GM23338 (cell line): ENCODE measurements around the gene PPP1R27. TPM values are rescaled to one million over a fixed set of nuclear protein-coding genes. Genes with fewer than 3 reads are reported as not detected.

Experiments
- ATAC-seq: fragments of 200-7000 bp; cut with Tn5 transposase; 3 replicates; pipeline ENCODE4 v1.9.1; 2020
- DNase-seq: peaks from one replicate; pipeline ENCODE4 v3.0.0-alpha.2; 2015; ENCODE audit warnings: low spot score
- H2AFZ ChIP-seq: fragments of 200-600 bp; sonication (generic); 2 replicates; pipeline ENCODE4 v1.8.0; 2016; ENCODE audit warnings: antibody characterized with exemption, mild to moderate bottlenecking, moderate library complexity
- H3F3A ChIP-seq: fragments of 200-600 bp; sonication (generic); replicated peaks from 2 replicates; pipeline ENCODE4 v1.8.0; 2017; ENCODE audit warnings: antibody characterized with exemption, mixed run types, low read depth
- H3K27ac ChIP-seq: fragments of 200-600 bp; sonication (generic); 2 replicates; pipeline ENCODE4 v1.6.1; 2016; ENCODE audit warnings: low read depth
- H3K27me3 ChIP-seq: fragments of 200-600 bp; sonication (generic); 2 replicates; pipeline ENCODE4 v1.8.0; 2016; ENCODE audit warnings: mild to moderate bottlenecking, mixed run types, moderate library complexity; ENCODE audit not compliant: insufficient read depth
- H3K36me3 ChIP-seq: fragments of 200-600 bp; sonication (generic); 2 replicates; pipeline ENCODE4 v1.8.0; 2016; ENCODE audit warnings: mild to moderate bottlenecking; ENCODE audit not compliant: insufficient read depth
- H3K4me1 ChIP-seq: fragments of 200-600 bp; sonication (generic); 2 replicates; pipeline ENCODE4 v1.8.0; 2016; ENCODE audit warnings: mild to moderate bottlenecking, moderate library complexity; ENCODE audit not compliant: insufficient read depth
- H3K4me2 ChIP-seq: fragments of 200-600 bp; sonication (generic); 2 replicates; pipeline ENCODE4 v1.7.1; 2017; ENCODE audit warnings: mixed run types
- H3K4me3 ChIP-seq: fragments of 200-600 bp; sonication (generic); 2 replicates; pipeline ENCODE4 v1.6.1; 2016; ENCODE audit warnings: mixed run types
- H3K79me2 ChIP-seq: fragments of 200-600 bp; sonication (generic); replicated peaks from 2 replicates; pipeline ENCODE4 v1.8.0; 2017; ENCODE audit warnings: mild to moderate bottlenecking; ENCODE audit not compliant: insufficient read depth
- H3K9me2 ChIP-seq: fragments of 200-600 bp; sonication (generic); 2 replicates; pipeline ENCODE4 v1.8.0; 2017; ENCODE audit not compliant: insufficient read depth
- H4K20me1 ChIP-seq: fragments of 200-600 bp; sonication (generic); replicated peaks from 2 replicates; pipeline ENCODE4 v1.8.0; 2017; ENCODE audit warnings: mild to moderate bottlenecking; ENCODE audit not compliant: insufficient read depth
- H3K27ac Mint-ChIP-seq: 2 replicates; pipeline ENCODE4 v1.8.0; 2020; ENCODE audit warnings: inconsistent platforms, mild to moderate bottlenecking, moderate library complexity, mixed read lengths
- H3K27me3 Mint-ChIP-seq: 3 replicates; pipeline ENCODE4 v1.8.0; 2022; ENCODE audit warnings: low read depth, mild to moderate bottlenecking, moderate library complexity, mixed read lengths, inconsistent platforms; ENCODE audit not compliant: insufficient read depth, poor library complexity
- H3K36me3 Mint-ChIP-seq: 3 replicates; pipeline ENCODE4 v1.8.0; 2021; ENCODE audit warnings: low read depth, mild to moderate bottlenecking, inconsistent platforms, moderate library complexity, mixed read lengths
- H3K4me1 Mint-ChIP-seq: 3 replicates; pipeline ENCODE4 v1.8.0; 2020; ENCODE audit warnings: mild to moderate bottlenecking, inconsistent platforms, mixed read lengths
- H3K4me3 Mint-ChIP-seq: 3 replicates; pipeline ENCODE4 v1.8.0; 2021; ENCODE audit warnings: moderate library complexity, mild to moderate bottlenecking, inconsistent platforms, mixed read lengths
- H3K9me3 Mint-ChIP-seq: 3 replicates; pipeline ENCODE4 v1.8.0; 2020; ENCODE audit warnings: moderate library complexity, mild to moderate bottlenecking, inconsistent platforms, mixed read lengths
- CREB1 ChIP-seq: fragments of 250-450 bp; sonication (Bioruptor Pico); IDR thresholded peaks from 2 replicates; pipeline ENCODE4 v1.5.0; 2020; ENCODE audit warnings: low read depth, mild to moderate bottlenecking, moderate library complexity
- CTCF ChIP-seq, 2 experiments: fragments of 200-600 bp in 1 of 2; sonication (generic) in 1 of 2; conservative IDR thresholded peaks; 2 replicates each; pipeline versions ENCODE4 v1.5.1 to v1.6.1; 2016 to 2017; ENCODE audit warnings: antibody characterized with exemption in 2 of 2, low read depth in 2 of 2, mild to moderate bottlenecking in 2 of 2, moderate library complexity in 1 of 2
- ETS1 ChIP-seq: IDR thresholded peaks from 2 replicates; pipeline ENCODE4 v1.6.1; 2016; ENCODE audit warnings: antibody characterized with exemption
- EZH2 ChIP-seq: fragments of 200-600 bp; sonication (generic); IDR thresholded peaks from one replicate; pipeline ENCODE4 v1.8.0; 2017; ENCODE audit warnings: antibody characterized with exemption, mild to moderate bottlenecking, low read depth; ENCODE audit not compliant: unreplicated experiment
- EZH2phosphoT487 ChIP-seq: fragments of 200-600 bp; sonication (generic); IDR thresholded peaks from one replicate; pipeline ENCODE4 v1.8.1; 2018; ENCODE audit warnings: antibody characterized with exemption; ENCODE audit not compliant: unreplicated experiment
- JUNB ChIP-seq: IDR thresholded peaks from one replicate; pipeline ENCODE4 v1.6.1; 2016; ENCODE audit warnings: antibody characterized with exemption; ENCODE audit not compliant: unreplicated experiment
- NANOG ChIP-seq: IDR thresholded peaks from 2 replicates; pipeline ENCODE4 v1.6.1; 2016; ENCODE audit warnings: antibody characterized with exemption, borderline replicate concordance
- POLR2AphosphoS5 ChIP-seq: IDR thresholded peaks from 2 replicates; pipeline ENCODE4 v1.6.1; 2016; ENCODE audit warnings: antibody characterized with exemption, low read depth
- REST ChIP-seq: IDR thresholded peaks from one replicate; pipeline ENCODE4 v1.6.1; 2018; ENCODE audit warnings: antibody characterized with exemption; ENCODE audit not compliant: unreplicated experiment
- ZNF114 ChIP-seq: fragments of 250-450 bp; sonication (Bioruptor Pico); IDR thresholded peaks from 2 replicates; pipeline ENCODE4 v1.5.0; 2020; ENCODE audit warnings: mild to moderate bottlenecking, moderate library complexity
- polyA plus RNA-seq: library from polyadenylated mRNA; unstranded; fragments of >200 nt; fragmentation: Nextera tagmentation; extraction: Ambion mirVana; gene quantifications from 2 replicates; pipeline ENCODE4 v1.2.1, GENCODE V29; 2016
- total RNA-seq: library from RNA; depleted of rRNA; stranded (reverse); fragments of >200 nt; shearing (Covaris generic); gene quantifications from 2 replicates; pipeline ENCODE4 v1.2.3, GENCODE V29; 2014

PPP1R27 gene
- total and polyA plus RNA-seq, 2 experiments from 2014 or later, result 0.65 TPM; not detected in 1

GRCh38 chr17:81812571-81813370 lies 22.1 kb downstream of the PPP1R27 start:
- TF ChIP-seq EZH2, result no peak
- no peak for TF ChIP-seq CREB1 (CRISPR knock-in tag)
- TF ChIP-seq EZH2phosphoT487, result no peak
- no peak for TF ChIP-seq ZNF114 (CRISPR knock-in tag)
- Histone ChIP-seq H3K36me3 (no peaks in the 10 kb centered on the region), H3K4me1 (no peaks in the 10 kb centered on the region; the same call in 1 of the 2 replicates), H4K20me1 (no peaks in the 10 kb centered on the region), H2AFZ (no peak overlapping the region), H3K4me3 (no peak overlapping the region), H3K4me2 (no peak overlapping the region), H3K27ac (no peak overlapping the region), H3K79me2 (no peaks in the 10 kb centered on the region), H3K9me2 (no peaks in the 10 kb centered on the region), H3F3A (peaks cover under 1% of the 10 kb centered on the region; the same call in 1 of the 2 replicates), H3K27me3 (no peaks in the 10 kb centered on the region)
- peaks cover 4% of the 10 kb centered on the region for H3K9me3 Mint-ChIP-seq
- no peaks in the 10 kb centered on the region; the same call in 2 of the 3 replicates for H3K36me3 Mint-ChIP-seq
- H3K27me3 Mint-ChIP-seq, result peaks cover 14% of the 10 kb centered on the region
- H3K4me3 Mint-ChIP-seq, result no peak overlapping the region
- no peaks in the 10 kb centered on the region; the same call in 1 of the 3 replicates for H3K4me1 Mint-ChIP-seq
- H3K27ac Mint-ChIP-seq, result no peak overlapping the region
- ATAC-seq, result no peak
- DNase-seq, result no peak

GRCh38 chr17:81811705-81812570 lies 22.9 kb downstream of the PPP1R27 start:
- ATAC-seq, result no peak
- H3K4me3 Mint-ChIP-seq, result no peak overlapping the region
- H3K27me3 ChIP-seq, result no peaks in the 10 kb centered on the region
- TF ChIP-seq CREB1 (CRISPR knock-in tag) (no peak), EZH2 (no peak), JUNB (no peak), CTCF (conservative IDR thresholded peaks at IDR 0.05; ENCODE audit: low read depth in 2 of 2) (no peak), ETS1 (no peak), REST (no peak), POLR2AphosphoS5 (no peak), ZNF114 (CRISPR knock-in tag) (no peak), EZH2phosphoT487 (no peak), NANOG (no peak)

More at GRCh38 chr17:81811705-81812570, 22.9 kb downstream of the PPP1R27 start:
- Histone ChIP-seq H3K27ac (no peak overlapping the region), H2AFZ (no peak overlapping the region), H4K20me1 (no peaks in the 10 kb centered on the region), H3K79me2 (no peaks in the 10 kb centered on the region), H3K4me3 (no peak overlapping the region), H3K4me2 (no peak overlapping the region), H3K4me1 (no peaks in the 10 kb centered on the region), H3K36me3 (no peaks in the 10 kb centered on the region), H3F3A (no peaks in the 10 kb centered on the region; the same call in 1 of the 2 replicates), H3K9me2 (no peaks in the 10 kb centered on the region)
- Mint-ChIP-seq H3K9me3 (peaks cover 4% of the 10 kb centered on the region), H3K27me3 (peaks cover 18% of the 10 kb centered on the region), H3K36me3 (no peaks in the 10 kb centered on the region; the same call in 2 of the 3 replicates), H3K4me1 (no peaks in the 10 kb centered on the region; the same call in 2 of the 3 replicates), H3K27ac (no peak overlapping the region)
- no peak for DNase-seq
